NCI-H1048 (cell line): ENCODE measurements around the gene ECI1.

Experiments
- DNase-seq: peaks from one replicate; lab custom pipeline; 2025; lab: John Stamatoyannopoulos, UW

ECI1 gene

GRCh38 chr16:2251296-2252111 is at the start of gene ECI1:
Gene ECI1, minus strand, starts transcription at chr16:2251587. Its CDS starts 21 bp downstream, at chr16:2251566.
- DNase-seq = no peak

- no peak for DNase-seq
Observed at GRCh38 chr16:2299915-2300192, 48.5 kb upstream of the ECI1 start.

- DNase-seq = no peak
Observed at GRCh38 chr16:2299121-2299914, 47.9 kb upstream of the ECI1 start.

GRCh38 chr16:2298621-2299020 is 47.2 kb upstream of the ECI1 start:
- no peak for DNase-seq

GRCh38 chr16:2297506-2297860 is 46.1 kb upstream of the ECI1 start:
- DNase-seq = no peak

GRCh38 chr16:2296661-2297505 is 45.5 kb upstream of the ECI1 start:
- DNase-seq = no peak

- no peak for DNase-seq
Observed at GRCh38 chr16:2295056-2295798, 43.8 kb upstream of the ECI1 start.

GRCh38 chr16:2292221-2292620 is 40.8 kb upstream of the ECI1 start:
- DNase-seq = no peak

- DNase-seq = no peak
Observed at GRCh38 chr16:2289282-2289681, 37.9 kb upstream of the ECI1 start.

GRCh38 chr16:2288726-2289125 is 37.3 kb upstream of the ECI1 start:
- no peak for DNase-seq

GRCh38 chr16:2287916-2288547 is 36.6 kb upstream of the ECI1 start:
- DNase-seq = no peak

GRCh38 chr16:2286550-2286949 is 35.2 kb upstream of the ECI1 start:
- no peak for DNase-seq

- DNase-seq = no peak
Observed at GRCh38 chr16:2285731-2286191, 34.4 kb upstream of the ECI1 start.

- no peak for DNase-seq
Observed at GRCh38 chr16:2284797-2285576, 33.6 kb upstream of the ECI1 start.

- DNase-seq = no peak
Observed at GRCh38 chr16:2284001-2284770, 32.8 kb upstream of the ECI1 start.

- DNase-seq = no peak
Observed at GRCh38 chr16:2282866-2283555, 31.6 kb upstream of the ECI1 start.

GRCh38 chr16:2282262-2282661 is 30.9 kb upstream of the ECI1 start:
- no peak for DNase-seq

- no peak for DNase-seq
Observed at GRCh38 chr16:2280981-2281542, 29.7 kb upstream of the ECI1 start.

- no peak for DNase-seq
Observed at GRCh38 chr16:2280461-2280860, 29.1 kb upstream of the ECI1 start.
